Spleen (tissue), 7 donors: ENCODE results near the gene TUBB1.
"Not testable (repeated sequence)": the region's sequence is repeated elsewhere in the genome, so short reads cannot be mapped to it uniquely, and the experiment has no call there.

Source experiments
- POLR2A ChIP-seq, 3 donors: fragments of 450-650 bp; IDR thresholded peaks; one replicate each; pipeline ENCODE4 v1.5.1; 2017; ENCODE audit warnings: antibody characterized with exemption in 3 of 3, mild to moderate bottlenecking in 1 of 3
- POLR2AphosphoS5 ChIP-seq, 3 donors: sonication (generic); formaldehyde crosslinking; IDR thresholded peaks; one replicate each; pipeline ENCODE4 v1.5.1; 2017; ENCODE audit warnings: antibody characterized with exemption in 3 of 3
- TF ChIP-seq, protein P1 (sequence below), 11 experiments: fragments of 200-600 bp in 7 of 11; fragments of 450-650 bp in 4 of 11; sonication (generic) in 4 of 11; IDR thresholded peaks in 8 of 11; conservative IDR thresholded peaks in 3 of 11; 1 replicate in 7 of 11; 2 replicates in 4 of 11; pipeline versions ENCODE4 v1.4.0 to v1.8.0; 2016 to 2021; ENCODE audit warnings: antibody characterized with exemption in 11 of 11, inconsistent platforms in 4 of 11, mild to moderate bottlenecking in 1 of 11
- donor health status: DM: no; HTN: no; CAD: no; lungs with moderate emphysema.
- donor health status: DM: no; HTN: no; CAD: no.
- donor health status: DM: no; HTN: no; CAD: no.

DNA sequence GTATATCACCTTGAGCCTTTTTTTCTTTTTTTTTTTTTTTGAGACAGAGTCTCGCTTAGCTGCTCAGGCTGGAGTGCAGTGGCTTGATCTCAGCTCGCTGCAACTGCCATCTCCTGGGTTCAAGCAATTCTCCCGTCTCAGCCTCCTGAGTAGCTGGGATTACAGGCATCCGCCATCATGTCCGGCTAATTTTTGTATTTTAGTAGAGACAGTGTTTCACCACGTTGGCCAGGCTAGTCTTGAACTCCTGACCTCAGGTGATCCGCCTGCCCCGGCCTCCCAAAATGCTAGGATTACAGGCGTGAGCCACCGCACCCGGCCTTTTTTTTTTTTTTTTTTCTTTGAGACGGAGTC is 36.1 kb upstream of the TUBB1 start:
- TF ChIP-seq, protein P1, sequence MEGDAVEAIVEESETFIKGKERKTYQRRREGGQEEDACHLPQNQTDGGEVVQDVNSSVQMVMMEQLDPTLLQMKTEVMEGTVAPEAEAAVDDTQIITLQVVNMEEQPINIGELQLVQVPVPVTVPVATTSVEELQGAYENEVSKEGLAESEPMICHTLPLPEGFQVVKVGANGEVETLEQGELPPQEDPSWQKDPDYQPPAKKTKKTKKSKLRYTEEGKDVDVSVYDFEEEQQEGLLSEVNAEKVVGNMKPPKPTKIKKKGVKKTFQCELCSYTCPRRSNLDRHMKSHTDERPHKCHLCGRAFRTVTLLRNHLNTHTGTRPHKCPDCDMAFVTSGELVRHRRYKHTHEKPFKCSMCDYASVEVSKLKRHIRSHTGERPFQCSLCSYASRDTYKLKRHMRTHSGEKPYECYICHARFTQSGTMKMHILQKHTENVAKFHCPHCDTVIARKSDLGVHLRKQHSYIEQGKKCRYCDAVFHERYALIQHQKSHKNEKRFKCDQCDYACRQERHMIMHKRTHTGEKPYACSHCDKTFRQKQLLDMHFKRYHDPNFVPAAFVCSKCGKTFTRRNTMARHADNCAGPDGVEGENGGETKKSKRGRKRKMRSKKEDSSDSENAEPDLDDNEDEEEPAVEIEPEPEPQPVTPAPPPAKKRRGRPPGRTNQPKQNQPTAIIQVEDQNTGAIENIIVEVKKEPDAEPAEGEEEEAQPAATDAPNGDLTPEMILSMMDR (IDR thresholded peaks at IDR 0.05 in 8 of 11, conservative IDR thresholded peaks at IDR 0.05 in 3 of 11) = not testable (repeated sequence)
- TF ChIP-seq POLR2AphosphoS5, POLR2A (IDR thresholded peaks at IDR 0.05): not testable (repeated sequence)
